HepG2 (cell line): ENCODE results near the gene TSHZ1. TPM values are rescaled to one million over a fixed set of nuclear protein-coding genes. Genes with fewer than 3 reads are reported as not detected.

Source experiments
- ATAC-seq: fragments of 200-7000 bp; cut with Tn5 transposase; 3 replicates; pipeline ENCODE4 v1.9.1; 2020; ENCODE audit warnings: mild to moderate bottlenecking, moderate library complexity
- BruUV-seq: library from RNA; stranded (reverse); fragments of 400-500 nt; replicated peaks from 2 replicates; lab custom pipeline; 2021; lab: Mats Ljungman, UMichigan
- CTCF ChIA-PET: fragments of 300-600 bp; formaldehyde crosslinking; extraction: SDS; loops from one replicate; lab custom pipeline; 2021; ENCODE audit warnings: low total read pairs, inconsistent platforms, low intra/inter-chr PET ratio; lab: Yijun Ruan, JAX
- POLR2A ChIA-PET: fragments of 350-600 bp; sonication (Branson Sonifier 250); formaldehyde crosslinking; loops from one replicate; lab custom pipeline; 2020; ENCODE audit warnings: antibody characterized with exemption, inconsistent platforms; lab: Yijun Ruan, JAX
- DNase-seq: peaks from one replicate; pipeline ENCODE4 v3.0.0-alpha.2; 2015; ENCODE audit warnings: low spot score
- FAIRE-seq: peaks from 3 replicates; lab custom pipeline; 2011; peaks lifted over from hg19 to GRCh38; lab: Jason Lieb, UNC
- H2AFZ ChIP-seq: one replicate; pipeline ENCODE4 v1.6.1; 2011; ENCODE audit warnings: low read length, inconsistent platforms
- H3K27ac ChIP-seq: fragments of 300-600 bp; 3 replicates; pipeline ENCODE4 v1.8.0; 2011; ENCODE audit warnings: mixed run types, mild to moderate bottlenecking, mixed read lengths, low read length, inconsistent platforms; ENCODE audit not compliant: insufficient read depth; ENCODE audit errors: extremely low read length
- H3K27me3 ChIP-seq, 2 experiments: fragments of 200-600 bp in 1 of 2; 2 replicates in 1 of 2; 3 replicates in 1 of 2; pipeline versions ENCODE4 v1.6.0 to v1.8.0; 2011; ENCODE audit warnings: low read length in 2 of 2, mild to moderate bottlenecking in 2 of 2, moderate library complexity in 2 of 2, inconsistent platforms in 1 of 2; ENCODE audit not compliant: insufficient read depth in 2 of 2, control insufficient read depth in 1 of 2
- H3K36me3 ChIP-seq, 2 experiments: fragments of 200-600 bp in 1 of 2; replicated peaks in 1 of 2; 2 replicates in 1 of 2; 3 replicates in 1 of 2; pipeline versions ENCODE4 v1.5.1 to v1.8.0; 2011; ENCODE audit warnings: low read length in 2 of 2, inconsistent platforms in 1 of 2; ENCODE audit not compliant: insufficient read depth in 2 of 2, control insufficient read depth in 1 of 2
- H3K4me1 ChIP-seq: 2 replicates; pipeline ENCODE4 v1.5.1; 2012; ENCODE audit warnings: low read length, inconsistent platforms; ENCODE audit not compliant: insufficient read depth
- H3K4me2 ChIP-seq: 2 replicates; pipeline ENCODE4 v1.6.0; 2011; ENCODE audit warnings: low read depth, low read length, inconsistent platforms
- H3K4me3 ChIP-seq, 3 experiments: fragments of 200-600 bp in 1 of 3; sonication (generic), shearing (Covaris generic) in 1 of 3; replicated peaks in 1 of 3; 2 replicates each; pipeline ENCODE4 v1.5.1; 2011 to 2016; ENCODE audit warnings: low read length in 3 of 3, inconsistent platforms in 2 of 3, low read depth in 2 of 3, mild to moderate bottlenecking in 2 of 3, control low read depth in 1 of 3, mixed read lengths in 1 of 3; ENCODE audit not compliant: insufficient read depth in 1 of 3
- H3K79me2 ChIP-seq: one replicate; pipeline ENCODE4 v1.6.1; 2011; ENCODE audit warnings: low read length, inconsistent platforms; ENCODE audit not compliant: insufficient read depth
- H3K9ac ChIP-seq: 2 replicates; pipeline ENCODE4 v1.6.0; 2011; ENCODE audit warnings: mild to moderate bottlenecking, low read depth, low read length, inconsistent platforms; ENCODE audit not compliant: insufficient read depth
- H3K9me3 ChIP-seq: 2 replicates; pipeline ENCODE4 v1.5.1; 2012; ENCODE audit warnings: mild to moderate bottlenecking, low read length
- H4K20me1 ChIP-seq: 2 replicates; pipeline ENCODE4 v1.6.0; 2011; ENCODE audit warnings: inconsistent platforms, mild to moderate bottlenecking, low read length, moderate library complexity; ENCODE audit not compliant: insufficient read depth
- DBP ChIP-seq: sonication (generic); formaldehyde crosslinking; IDR thresholded peaks from 2 replicates; pipeline ENCODE4 v1.4.0; 2020; ENCODE audit warnings: missing genetic modification reagents; ENCODE audit errors: not compliant biosample characterization
- HOMEZ ChIP-seq: IDR thresholded peaks from 2 replicates; pipeline ENCODE4 v1.6.1; 2016; ENCODE audit warnings: low read depth
- MAFK ChIP-seq, 2 experiments: IDR thresholded peaks in 1 of 2; conservative IDR thresholded peaks in 1 of 2; 2 replicates each; pipeline ENCODE4 v1.6.1; 2011; ENCODE audit warnings: improper control_type of control experiment in 2 of 2, low read length in 2 of 2
- SOX6 ChIP-seq, 2 experiments: fragments of 450-650 bp in 1 of 2; sonication (generic) in 1 of 2; formaldehyde crosslinking in 1 of 2; IDR thresholded peaks; 2 replicates each; pipeline versions ENCODE4 v1.4.0 to v1.6.1; 2017 to 2020; ENCODE audit warnings: antibody characterized with exemption in 1 of 2, mild to moderate bottlenecking in 1 of 2, missing genetic modification reagents in 1 of 2
- ZBTB49 ChIP-seq: sonication (generic); formaldehyde crosslinking; IDR thresholded peaks from 2 replicates; pipeline ENCODE4 v1.4.0; 2020; ENCODE audit warnings: missing genetic modification reagents, borderline replicate concordance
- ZMYM3 ChIP-seq: sonication (generic); formaldehyde crosslinking; IDR thresholded peaks from 2 replicates; pipeline ENCODE4 v1.5.1; 2020; ENCODE audit warnings: mild to moderate bottlenecking, missing genetic modification reagents
- ZNF766 ChIP-seq: sonication (generic); formaldehyde crosslinking; IDR thresholded peaks from 2 replicates; pipeline ENCODE4 v1.5.0; 2020; ENCODE audit warnings: missing genetic modification reagents, borderline replicate concordance
- WGBS: methylation state at CpG from one replicate; pipeline ENCODE4 v1.1.6; 2017; ENCODE audit warnings: low lambda C conversion rate; 5-methylcytosine and 5-hydroxymethylcytosine counted together
- in situ Hi-C: cut with HindIII; loops from 2 replicates; pipeline ENCODE4 v1.10.0; 2017; ENCODE audit warnings: low pct_unique_long_range_greater_than_20kb; ENCODE audit not compliant: extremely low pct_ligation_motif_present
- intact Hi-C: fragments of 100-400 bp; cut with micrococcal nuclease; formaldehyde crosslinking; loops from one replicate; pipeline ENCODE4 v1.10.0; 2022; ENCODE audit not compliant: unreplicated experiment
- polyA plus RNA-seq, 8 experiments: library from polyadenylated mRNA; depleted of rRNA in 3 of 8; stranded (reverse) in 7 of 8; unstranded in 1 of 8; fragments of >200 nt; fragmentation: Illumina TruSeq in 4 of 8; extraction: Trizol in 4 of 8; gene quantifications; 2 replicates each; pipeline versions ENCODE4 v1.2.1 to v1.2.3, GENCODE V29; 2011 to 2016; ENCODE audit warnings: low read depth in 4 of 8, missing spikeins in 1 of 8, mixed read lengths in 1 of 8; ENCODE audit not compliant: insufficient read depth in 1 of 8
- total RNA-seq, 5 experiments: library from RNA; depleted of rRNA; stranded (reverse); fragments of >200 nt; fragmentation: Illumina TruSeq; extraction: Trizol; gene quantifications; 2 replicates each; pipeline ENCODE4 v1.2.3, GENCODE V29; 2016; ENCODE audit warnings: low read depth in 1 of 5

The TSHZ1 gene
- total and polyA plus RNA-seq, 2 of the 13 experiments (the other 11 are each of a cell fraction or from before 2014, with no cell fraction given): 2.5 to 2.7 TPM

GRCh38 chr18:75227535-75228296 lies 17.1 kb downstream of the TSHZ1 start:
- Histone ChIP-seq H3K79me2 (peaks cover 5% of the 10 kb centered on the region), H3K36me3 (0 out of 5 replicates have a peak, but pooled peaks cover 0 to 3% of the 10 kb centered on the region in 2 experiments), H3K4me1 (peaks cover 46% of the 10 kb centered on the region), H4K20me1 (0 out of 2 replicates have a peak, but pooled peaks cover 4% of the 10 kb centered on the region), H2AFZ (no peak overlapping the region), H3K4me3 (no peak overlapping the region), H3K9ac (no peak overlapping the region), H3K4me2 (no peak overlapping the region), H3K9me3 (no peaks in the 10 kb centered on the region), H3K27ac (no peak overlapping the region), H3K27me3 (no peaks in the 10 kb centered on the region)
- no peak for FAIRE-seq
- 93% methylated on average over 11 of the region's 11 CpGs for WGBS
- TF ChIP-seq MAFK (conservative IDR thresholded peaks at IDR 0.05 in 1 of 2, IDR thresholded peaks at IDR 0.05 in 1 of 2; ENCODE audit: low read length in 2 of 2) (0 out of 4 replicates have a peak, but pooled peaks of 1 of the 2 experiments have one; percentile 15), DBP (CRISPR knock-in tag) (no peak)
- intact Hi-C loops (no loop called here), in situ Hi-C loops (no loop called here)
- no peak for ATAC-seq
- ChIA-PET CTCF (no interaction called here), POLR2A (no interaction called here)
- no peak for DNase-seq
- BruUV-seq: no TSS peak

- ATAC-seq: no peak
- CTCF ChIA-PET: no interaction called here
- TF ChIP-seq ZNF766 (CRISPR knock-in tag) (no peak), HOMEZ (CRISPR knock-in tag) (no peak), ZBTB49 (CRISPR knock-in tag) (no peak), SOX6 (IDR thresholded peaks at IDR 0.05) (no peak), SOX6 (CRISPR knock-in tag; IDR thresholded peaks at IDR 0.05) (no peak), ZMYM3 (CRISPR knock-in tag) (no peak)
Measured at GRCh38 chr18:75228967-75229366, 18.4 kb downstream of the TSHZ1 start.

More at GRCh38 chr18:75228967-75229366, 18.4 kb downstream of the TSHZ1 start:
- 92% methylated on average over 3 of the region's 9 CpGs for WGBS
- FAIRE-seq (no peak), DNase-seq (no peak)
- Histone ChIP-seq H3K9me3 (no peaks in the 10 kb centered on the region), H3K27ac (no peak overlapping the region), H2AFZ (no peak overlapping the region), H4K20me1 (0 out of 2 replicates have a peak, but pooled peaks cover 4% of the 10 kb centered on the region), H3K36me3 (0 out of 5 replicates have a peak, but pooled peaks cover 0 to 3% of the 10 kb centered on the region in 2 experiments), H3K4me1 (peaks cover 39% of the 10 kb centered on the region), H3K27me3 (no peaks in the 10 kb centered on the region), H3K9ac (no peak overlapping the region), H3K79me2 (peaks cover 5% of the 10 kb centered on the region), H3K4me2 (no peak overlapping the region), H3K4me3 (no peak overlapping the region)
- no TSS peak for BruUV-seq
- intact Hi-C loops: no loop called here
- POLR2A ChIA-PET: interaction anchor here (0.5 kb wide), 1 partner anchor 1149 kb away, joined by 4 read pairs; no protein-coding TSS in a partner anchor
- in situ Hi-C loops: no loop called here
